Measurements from ENCODE around the gene FAN1. TPM values are rescaled to one million over a fixed set of nuclear protein-coding genes. Genes with fewer than 3 reads are reported as not detected.
A peak's percentile ranks its signal among the peaks of the same experiment; 100 is the strongest.

The FAN1 gene
- total RNA-seq, 4 donors from 2014 or later, result 8.2 to 22.3 (median 18.2) TPM

DNA sequence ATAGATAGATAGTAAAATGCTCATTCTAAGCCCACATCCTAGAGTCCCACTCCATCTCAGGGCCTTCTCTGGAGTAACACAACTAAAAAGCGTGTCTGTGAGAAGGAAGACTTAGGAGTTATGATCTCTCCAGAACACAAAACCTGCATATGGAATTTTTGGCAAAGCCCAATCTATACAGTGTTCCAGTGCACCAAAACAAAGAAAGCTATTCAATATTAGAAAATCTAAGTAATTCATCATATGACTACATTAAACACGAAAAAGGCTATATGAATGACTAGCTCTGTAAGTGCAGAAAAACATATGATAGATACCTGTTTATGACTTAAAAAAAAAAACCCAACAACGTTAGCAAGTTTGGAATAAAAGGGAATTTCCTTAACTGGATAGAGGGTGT, 60.0 kb downstream of the FAN1 start:
- TF ChIP-seq, protein P1, sequence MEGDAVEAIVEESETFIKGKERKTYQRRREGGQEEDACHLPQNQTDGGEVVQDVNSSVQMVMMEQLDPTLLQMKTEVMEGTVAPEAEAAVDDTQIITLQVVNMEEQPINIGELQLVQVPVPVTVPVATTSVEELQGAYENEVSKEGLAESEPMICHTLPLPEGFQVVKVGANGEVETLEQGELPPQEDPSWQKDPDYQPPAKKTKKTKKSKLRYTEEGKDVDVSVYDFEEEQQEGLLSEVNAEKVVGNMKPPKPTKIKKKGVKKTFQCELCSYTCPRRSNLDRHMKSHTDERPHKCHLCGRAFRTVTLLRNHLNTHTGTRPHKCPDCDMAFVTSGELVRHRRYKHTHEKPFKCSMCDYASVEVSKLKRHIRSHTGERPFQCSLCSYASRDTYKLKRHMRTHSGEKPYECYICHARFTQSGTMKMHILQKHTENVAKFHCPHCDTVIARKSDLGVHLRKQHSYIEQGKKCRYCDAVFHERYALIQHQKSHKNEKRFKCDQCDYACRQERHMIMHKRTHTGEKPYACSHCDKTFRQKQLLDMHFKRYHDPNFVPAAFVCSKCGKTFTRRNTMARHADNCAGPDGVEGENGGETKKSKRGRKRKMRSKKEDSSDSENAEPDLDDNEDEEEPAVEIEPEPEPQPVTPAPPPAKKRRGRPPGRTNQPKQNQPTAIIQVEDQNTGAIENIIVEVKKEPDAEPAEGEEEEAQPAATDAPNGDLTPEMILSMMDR (IDR thresholded peaks at IDR 0.05), result no peak
- TF ChIP-seq POLR2A (IDR thresholded peaks at IDR 0.05), result no peak
- H3K27ac ChIP-seq, result no peak overlapping the region
- H3K4me3 ChIP-seq, result no peak overlapping the region
- no peak for DNase-seq
- H3K9me3 ChIP-seq, result no peaks in the 10 kb centered on the region
- no peaks in the 10 kb centered on the region for H3K27me3 ChIP-seq
- H3K4me1 ChIP-seq, result no peaks in the 10 kb centered on the region
- H3K36me3 ChIP-seq, result peaks cover 0 to 80% (median 0%) of the 10 kb centered on the region in 3 donors

DNA sequence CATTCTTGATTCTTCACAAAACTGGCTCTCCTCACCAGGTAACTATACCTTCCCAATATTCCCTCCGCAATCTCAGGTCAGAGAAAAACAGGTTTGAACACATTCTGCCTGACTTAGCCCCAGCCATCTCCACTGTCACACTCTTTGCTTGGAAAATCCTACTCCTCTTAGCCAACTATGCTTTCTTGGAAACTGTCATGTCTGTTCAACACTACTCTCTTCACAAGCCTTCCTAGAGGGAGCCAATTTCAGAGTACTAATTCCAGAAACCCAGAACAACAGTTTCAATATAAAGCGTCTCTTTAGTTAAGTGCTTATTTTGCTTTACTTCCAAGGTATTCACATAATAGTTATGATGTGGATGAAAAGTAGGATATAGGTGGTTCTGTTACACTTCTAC, 66.0 kb downstream of the FAN1 start:
- Histone ChIP-seq H3K36me3 (peaks cover 0 to 79% (median 0%) of the 10 kb centered on the region in 3 donors), H3K9me3 (no peaks in the 10 kb centered on the region), H3K4me3 (no peak overlapping the region), H3K27ac (no peak overlapping the region), H3K4me1 (no peaks in the 10 kb centered on the region), H3K27me3 (no peaks in the 10 kb centered on the region)
- DNase-seq, result no peak
- TF ChIP-seq POLR2A (IDR thresholded peaks at IDR 0.05), result no peak
- TF ChIP-seq, protein P1 (IDR thresholded peaks at IDR 0.05), result no peak

DNA sequence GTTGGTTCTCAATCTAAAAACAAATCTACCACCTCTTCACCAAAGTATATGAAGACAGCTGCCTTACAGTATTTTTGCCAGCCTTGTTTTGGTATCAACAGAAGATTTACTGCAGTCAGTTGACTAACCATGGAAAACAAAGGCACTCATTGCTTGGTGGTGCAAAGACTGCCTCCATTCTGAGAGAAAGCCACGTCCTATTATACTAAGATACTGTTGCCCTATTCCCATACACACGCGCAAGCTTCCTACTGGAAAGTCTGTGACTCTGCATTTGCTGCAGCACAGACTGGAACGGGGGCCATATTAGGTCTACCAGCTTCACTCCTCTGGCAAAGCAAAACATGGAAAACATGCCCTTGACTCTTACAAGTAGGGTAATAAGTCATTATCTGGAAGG, 69.7 kb downstream of the FAN1 start:
- TF ChIP-seq, protein P1 (IDR thresholded peaks at IDR 0.05), result no peak
- no peak for TF ChIP-seq POLR2A (IDR thresholded peaks at IDR 0.05)
- Histone ChIP-seq H3K4me3 (no peak overlapping the region), H3K27ac (no peak overlapping the region), H3K27me3 (no peaks in the 10 kb centered on the region), H3K36me3 (peaks cover 0 to 67% (median 0%) of the 10 kb centered on the region in 3 donors), H3K9me3 (no peaks in the 10 kb centered on the region), H3K4me1 (no peaks in the 10 kb centered on the region)
- DNase-seq, result no peak

DNA sequence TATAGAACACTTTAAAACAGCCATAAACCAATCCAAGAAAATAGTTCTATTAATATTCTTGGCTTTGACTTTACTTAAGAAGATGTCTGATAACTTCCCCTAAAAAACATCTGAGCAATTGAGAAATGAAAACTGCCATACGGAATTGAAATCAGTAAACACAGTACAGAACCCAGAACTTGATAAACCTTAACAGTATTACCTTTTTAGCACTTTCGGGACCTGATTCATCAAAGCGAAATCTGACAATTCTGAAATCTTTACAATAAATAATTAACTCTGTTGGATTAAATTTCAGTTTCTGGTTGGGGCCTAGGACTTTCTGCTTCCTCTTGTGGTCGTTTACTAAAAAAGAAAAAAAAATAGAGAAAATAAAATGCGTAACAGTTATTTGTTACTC, 70.4 kb downstream of the FAN1 start:
- Histone ChIP-seq H3K36me3 (peaks cover 0 to 69% (median 0%) of the 10 kb centered on the region in 3 donors), H3K4me3 (no peak overlapping the region), H3K27ac (no peak overlapping the region), H3K27me3 (no peaks in the 10 kb centered on the region), H3K9me3 (no peaks in the 10 kb centered on the region), H3K4me1 (peaks cover 0 to under 1% (median 0%) of the 10 kb centered on the region in 4 donors)
- TF ChIP-seq POLR2A (IDR thresholded peaks at IDR 0.05), result no peak
- TF ChIP-seq, protein P1 (IDR thresholded peaks at IDR 0.05), result no peak
- no peak for DNase-seq

DNA sequence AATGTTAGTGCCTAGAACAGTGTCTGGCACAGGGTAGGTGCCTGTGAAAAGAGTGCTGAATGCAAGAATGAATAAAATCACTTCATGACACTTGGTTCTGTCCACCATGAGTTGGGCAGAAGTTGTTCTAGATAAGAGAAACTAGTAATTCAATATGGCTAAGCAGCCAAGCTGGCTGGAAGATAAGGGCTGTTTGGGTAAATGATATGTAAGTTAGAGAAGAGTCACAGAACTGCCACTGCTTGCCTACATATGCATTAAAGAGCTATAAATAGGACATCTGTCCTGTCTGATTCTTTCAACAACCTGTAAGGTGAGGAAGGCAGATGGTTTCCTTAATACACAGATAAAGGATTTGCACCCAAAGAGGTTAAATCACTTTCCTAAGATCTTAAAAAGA, 74.6 kb downstream of the FAN1 start:
- H3K4me3 ChIP-seq, result no peak overlapping the region
- H3K4me1 ChIP-seq, result peaks cover 0 to 10% (median 2%) of the 10 kb centered on the region in 4 donors
- H3K27ac ChIP-seq, result no peak overlapping the region
- TF ChIP-seq, protein P1 (IDR thresholded peaks at IDR 0.05), result no peak
- no peak for TF ChIP-seq POLR2A (IDR thresholded peaks at IDR 0.05)
- peaks cover 0 to 59% (median 0%) of the 10 kb centered on the region in 3 donors for H3K36me3 ChIP-seq
- H3K9me3 ChIP-seq, result no peaks in the 10 kb centered on the region
- DNase-seq, result no peak
- H3K27me3 ChIP-seq, result no peaks in the 10 kb centered on the region

DNA sequence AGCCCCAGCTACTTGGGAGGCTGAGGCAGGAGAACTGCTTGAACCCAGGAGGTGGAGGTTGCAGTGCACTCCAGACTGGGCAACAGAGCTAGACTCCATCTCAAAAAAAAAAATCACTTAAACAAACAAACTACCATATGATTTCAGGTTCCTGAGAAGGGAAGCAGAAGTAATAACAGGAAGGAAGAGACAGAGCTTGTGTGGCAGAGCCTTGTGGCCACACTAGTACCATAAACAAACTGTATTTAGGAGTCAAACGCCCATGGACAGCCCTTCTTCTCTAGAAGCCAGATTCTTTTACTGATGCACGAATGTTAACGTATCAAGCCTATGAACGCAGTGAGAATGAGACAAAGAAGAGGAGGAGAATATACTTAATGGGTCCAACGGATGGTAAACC, 75.7 kb downstream of the FAN1 start:
- TF ChIP-seq POLR2A (IDR thresholded peaks at IDR 0.05), result no peak
- TF ChIP-seq, protein P1 (IDR thresholded peaks at IDR 0.05), result no peak
- Histone ChIP-seq H3K4me3 (peak overlapping the region in 1 of 4 donors; percentile 0), H3K27ac (no peak overlapping the region), H3K27me3 (no peaks in the 10 kb centered on the region), H3K9me3 (no peaks in the 10 kb centered on the region), H3K36me3 (peaks cover 0 to 50% (median 0%) of the 10 kb centered on the region in 3 donors), H3K4me1 (peaks cover 0 to 10% (median 2%) of the 10 kb centered on the region in 4 donors)
- DNase-seq, result no peak
